Naive B cell (primary cell): ENCODE results near the gene CAPN3. TPM values are rescaled to one million over a fixed set of nuclear protein-coding genes. Genes with fewer than 3 reads are reported as not detected.

Experiments
- ATAC-seq, 2 donors: fragments of 150-1000 bp; cut with Tn5 transposase; 2 replicates each; pipeline ENCODE4 v1.10.0; 2021; ENCODE audit warnings: low read depth in 2 of 2, mild to moderate bottlenecking in 2 of 2, moderate library complexity in 2 of 2
- DNase-seq: peaks from one replicate; pipeline ENCODE4 v3.0.0; 2022
- H3K27ac Mint-ChIP-seq, 6 donors: one replicate each; pipeline ENCODE4 v1.8.0; 2020 to 2022; ENCODE audit warnings: mild to moderate bottlenecking in 6 of 6, mixed read lengths in 6 of 6, moderate library complexity in 5 of 6, inconsistent platforms in 2 of 6
- H3K27me3 Mint-ChIP-seq, 3 donors: one replicate each; pipeline ENCODE4 v1.8.0; 2021 to 2022; ENCODE audit warnings: mixed read lengths in 3 of 3, mild to moderate bottlenecking in 1 of 3
- H3K36me3 Mint-ChIP-seq, 2 donors: one replicate each; pipeline ENCODE4 v1.8.0; 2020 to 2022; ENCODE audit warnings: mixed read lengths in 2 of 2, inconsistent platforms in 1 of 2, mild to moderate bottlenecking in 1 of 2
- H3K4me1 Mint-ChIP-seq, 3 donors: one replicate each; pipeline ENCODE4 v1.8.0; 2020 to 2022; ENCODE audit warnings: mixed read lengths in 3 of 3, inconsistent platforms in 1 of 3, mild to moderate bottlenecking in 1 of 3, moderate library complexity in 1 of 3
- H3K4me3 Mint-ChIP-seq, 8 donors: one replicate each; pipeline ENCODE4 v1.8.0; 2020 to 2022; ENCODE audit warnings: mild to moderate bottlenecking in 8 of 8, mixed read lengths in 8 of 8, moderate library complexity in 8 of 8, inconsistent platforms in 2 of 8
- H3K9me3 Mint-ChIP-seq, 7 donors: one replicate each; pipeline ENCODE4 v1.8.0; 2020 to 2022; ENCODE audit warnings: mixed read lengths in 7 of 7, mild to moderate bottlenecking in 5 of 7, inconsistent platforms in 2 of 7, moderate library complexity in 1 of 7
- polyA plus RNA-seq, 6 donors: library from polyadenylated mRNA; unstranded; fragments of 300-500 nt; fragmentation: Illumina TruSeq; gene quantifications; one replicate each; pipeline ENCODE4 v1.2.3, GENCODE V29; 2021; ENCODE audit warnings: low read depth in 6 of 6

Gene CAPN3
- polyA plus RNA-seq, 6 donors from 2014 or later = 0.29 to 5.7 (median 1.6) TPM; not detected in 1

DNA sequence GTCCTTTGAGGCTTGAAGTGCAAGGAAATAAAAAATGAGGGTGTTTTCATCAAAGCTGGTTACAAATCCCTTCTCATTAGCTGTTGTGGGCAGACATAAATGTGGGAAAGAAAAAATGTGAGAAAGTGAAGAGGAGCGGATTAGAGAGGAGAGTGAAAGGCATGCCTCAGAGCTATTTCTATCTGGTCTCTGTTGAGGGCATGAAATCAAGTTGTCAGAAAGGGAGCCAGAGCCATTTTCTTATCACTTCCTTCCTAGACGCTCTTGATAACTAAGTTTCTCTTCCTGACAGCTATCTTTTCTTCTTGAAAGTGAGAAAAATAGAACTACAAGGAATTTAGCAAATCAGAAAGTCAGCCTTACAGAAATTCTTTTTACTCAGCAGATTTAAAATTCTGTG is 20.8 kb upstream of the CAPN3 start:
- no peak overlapping the region for H3K4me3 Mint-ChIP-seq
- peak overlapping the region in 1 of 6 donors; percentile 30 for H3K27ac Mint-ChIP-seq
- DNase-seq = no peak
- no peak for ATAC-seq
- H3K27me3 Mint-ChIP-seq = no peaks in the 10 kb centered on the region
- no peaks in the 10 kb centered on the region for H3K4me1 Mint-ChIP-seq
- H3K36me3 Mint-ChIP-seq = peaks cover 17 to 24% of the 10 kb centered on the region in 2 donors
- peaks cover 0 to 22% (median 15%) of the 10 kb centered on the region in 7 donors for H3K9me3 Mint-ChIP-seq

DNA sequence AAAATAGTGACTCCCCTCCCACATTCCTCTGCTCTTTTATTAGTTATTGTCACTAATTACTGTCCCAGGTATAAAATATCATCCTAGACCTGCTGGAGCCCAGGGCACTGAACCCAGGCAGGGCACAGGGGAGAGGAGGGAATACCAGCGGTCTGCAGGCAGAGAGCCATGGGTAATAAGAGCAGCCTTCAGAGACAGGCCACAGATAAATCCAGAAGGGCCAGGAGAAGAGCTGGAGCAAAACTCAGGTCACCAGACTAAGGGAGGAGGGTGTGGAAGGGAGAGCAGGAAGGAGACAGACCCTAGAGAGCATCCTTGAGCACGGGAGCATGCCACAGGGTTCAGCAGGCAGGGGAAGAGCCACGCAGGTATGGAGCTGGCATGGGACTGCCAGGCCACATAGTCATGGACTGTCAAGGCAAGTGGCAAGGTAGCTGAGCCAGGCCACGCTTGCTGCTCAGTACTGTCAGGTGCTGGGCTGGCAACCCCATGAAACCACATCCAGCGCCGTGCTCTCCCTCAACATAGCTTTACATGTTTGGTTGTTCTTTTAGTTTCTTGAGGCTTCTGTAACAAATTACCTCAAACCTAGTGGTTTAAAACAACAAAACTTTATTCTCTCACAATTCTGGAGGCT is 15.6 kb upstream of the CAPN3 start:
- no peaks in the 10 kb centered on the region for H3K4me1 Mint-ChIP-seq
- H3K9me3 Mint-ChIP-seq = no peaks in the 10 kb centered on the region
- ATAC-seq (no peak), DNase-seq (no peak)
- H3K4me3 Mint-ChIP-seq = peak overlapping the region in 1 of 8 donors; percentile 31
- no peaks in the 10 kb centered on the region for H3K27me3 Mint-ChIP-seq
- peaks cover 28 to 50% of the 10 kb centered on the region in 2 donors for H3K36me3 Mint-ChIP-seq
- H3K27ac Mint-ChIP-seq = peak overlapping the region in 2 of 6 donors; percentile 36 to 47

GRCh38 chr15:42344763-42345162 is 14.5 kb upstream of the CAPN3 start:
- H3K9me3 Mint-ChIP-seq = no peaks in the 10 kb centered on the region
- H3K36me3 Mint-ChIP-seq = peaks cover 28 to 52% of the 10 kb centered on the region in 2 donors
- no peaks in the 10 kb centered on the region for H3K27me3 Mint-ChIP-seq
- H3K27ac Mint-ChIP-seq = no peak overlapping the region
- ATAC-seq (no peak), DNase-seq (no peak)
- no peaks in the 10 kb centered on the region for H3K4me1 Mint-ChIP-seq
- no peak overlapping the region for H3K4me3 Mint-ChIP-seq

GRCh38 chr15:42345504-42345903 is 13.8 kb upstream of the CAPN3 start:
- Mint-ChIP-seq H3K4me1 (no peaks in the 10 kb centered on the region), H3K4me3 (no peak overlapping the region), H3K27me3 (no peaks in the 10 kb centered on the region), H3K9me3 (no peaks in the 10 kb centered on the region), H3K27ac (peak overlapping the region in 1 of 6 donors; percentile 4), H3K36me3 (peaks cover 28 to 55% of the 10 kb centered on the region in 2 donors)
- DNase-seq = no peak
- ATAC-seq = no peak

DNA sequence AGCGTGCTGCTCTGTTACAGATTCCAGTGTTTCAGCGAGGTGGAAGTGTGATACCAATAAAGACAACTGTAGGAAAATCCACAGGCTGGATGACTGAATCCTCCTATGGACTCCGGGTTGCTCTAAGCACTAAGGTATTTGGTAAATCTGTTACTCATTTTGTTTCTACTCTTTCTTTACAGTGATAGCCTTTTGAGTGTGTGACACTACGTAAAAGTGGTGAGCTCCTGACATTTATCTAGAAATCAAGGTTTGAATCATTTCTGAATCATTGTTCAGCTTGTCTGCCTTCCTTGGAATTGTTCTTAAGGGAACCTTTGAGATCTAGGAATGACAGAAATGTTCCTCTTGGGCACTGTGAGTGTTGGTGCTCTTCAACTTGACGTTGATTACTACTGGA is 11.2 kb upstream of the CAPN3 start:
- Mint-ChIP-seq H3K4me3 (no peak overlapping the region), H3K27ac (peak overlapping the region in 1 of 6 donors; percentile 39), H3K27me3 (no peaks in the 10 kb centered on the region), H3K36me3 (peaks cover 40 to 69% of the 10 kb centered on the region in 2 donors), H3K4me1 (no peaks in the 10 kb centered on the region), H3K9me3 (no peaks in the 10 kb centered on the region)
- no peak for ATAC-seq
- DNase-seq = no peak

GRCh38 chr15:42349186-42349585 is 10.1 kb upstream of the CAPN3 start:
- no peak for DNase-seq
- no peak overlapping the region for H3K4me3 Mint-ChIP-seq
- H3K27ac Mint-ChIP-seq = peak overlapping the region in 2 of 6 donors; percentile 2 to 55
- H3K4me1 Mint-ChIP-seq = no peaks in the 10 kb centered on the region
- peaks cover 35 to 66% of the 10 kb centered on the region in 2 donors for H3K36me3 Mint-ChIP-seq
- ATAC-seq = no peak
- H3K27me3 Mint-ChIP-seq = no peaks in the 10 kb centered on the region
- no peaks in the 10 kb centered on the region for H3K9me3 Mint-ChIP-seq

GRCh38 chr15:42352401-42352800 is 6.9 kb upstream of the CAPN3 start:
- no peak overlapping the region for H3K4me3 Mint-ChIP-seq
- H3K27ac Mint-ChIP-seq = no peak overlapping the region
- no peaks in the 10 kb centered on the region for H3K27me3 Mint-ChIP-seq
- H3K36me3 Mint-ChIP-seq = peaks cover 22 to 40% of the 10 kb centered on the region in 2 donors
- H3K4me1 Mint-ChIP-seq = no peaks in the 10 kb centered on the region
- DNase-seq = no peak
- H3K9me3 Mint-ChIP-seq = no peaks in the 10 kb centered on the region
- no peak for ATAC-seq

- ATAC-seq = no peak
- peaks cover 22 to 36% of the 10 kb centered on the region in 2 donors for H3K36me3 Mint-ChIP-seq
- peak overlapping the region in 1 of 6 donors; percentile 53 for H3K27ac Mint-ChIP-seq
- H3K4me3 Mint-ChIP-seq = no peak overlapping the region
- no peaks in the 10 kb centered on the region for H3K9me3 Mint-ChIP-seq
- DNase-seq = no peak
- no peaks in the 10 kb centered on the region for H3K4me1 Mint-ChIP-seq
- H3K27me3 Mint-ChIP-seq = no peaks in the 10 kb centered on the region
Measured at GRCh38 chr15:42353061-42353460, 6.2 kb upstream of the CAPN3 start.

DNA sequence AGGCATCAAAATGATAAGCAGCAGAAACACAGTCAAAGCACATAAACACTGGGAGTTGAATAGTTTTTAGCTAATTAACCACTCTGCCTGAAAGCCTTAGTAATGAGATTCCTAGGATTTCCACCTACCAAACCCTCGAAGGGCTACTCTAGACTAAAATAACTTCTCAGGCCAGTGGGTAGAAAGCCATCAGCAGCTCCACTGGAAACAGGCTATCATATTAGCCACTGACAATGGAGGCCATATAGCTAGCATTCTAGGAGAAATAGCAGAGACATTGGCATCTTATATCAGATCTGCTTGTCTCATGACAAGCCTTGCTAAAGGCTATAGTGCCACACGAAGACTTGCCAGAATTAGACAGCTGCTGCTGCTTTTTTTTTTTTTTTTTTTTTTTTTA is 4.5 kb upstream of the CAPN3 start:
- Mint-ChIP-seq H3K4me1 (peaks cover 0 to 4% (median 0%) of the 10 kb centered on the region in 3 donors), H3K27ac (no peak overlapping the region), H3K4me3 (no peak overlapping the region), H3K36me3 (peaks cover 25 to 30% of the 10 kb centered on the region in 2 donors), H3K9me3 (no peaks in the 10 kb centered on the region), H3K27me3 (no peaks in the 10 kb centered on the region)
- ATAC-seq (no peak), DNase-seq (no peak)

DNA sequence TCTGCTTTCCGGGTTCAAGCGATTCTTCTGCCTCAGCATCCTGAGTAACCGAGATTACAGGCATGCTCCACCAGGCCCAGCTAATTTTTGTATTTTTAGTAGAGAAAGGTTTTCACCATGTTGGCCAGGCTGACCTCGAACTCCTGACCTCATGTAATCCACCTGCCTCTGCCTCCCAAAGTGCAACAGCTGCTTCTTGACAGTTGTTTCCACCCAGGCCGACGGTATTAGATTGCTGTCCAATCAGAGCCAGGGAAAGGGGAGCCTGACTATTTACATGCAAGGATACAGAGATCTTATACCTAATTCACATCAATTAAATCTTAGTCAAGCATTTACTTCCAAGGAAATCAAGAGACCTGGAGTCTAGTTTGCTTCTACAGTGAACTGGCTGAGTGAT is 4.0 kb upstream of the CAPN3 start:
- Mint-ChIP-seq H3K4me3 (no peak overlapping the region), H3K9me3 (no peaks in the 10 kb centered on the region), H3K36me3 (peaks cover 21 to 30% of the 10 kb centered on the region in 2 donors), H3K27ac (no peak overlapping the region), H3K27me3 (no peaks in the 10 kb centered on the region), H3K4me1 (peaks cover 0 to 4% (median 0%) of the 10 kb centered on the region in 3 donors)
- no peak for DNase-seq
- no peak for ATAC-seq

- Mint-ChIP-seq H3K36me3 (peaks cover 11 to 24% of the 10 kb centered on the region in 2 donors), H3K4me3 (no peak overlapping the region), H3K27ac (no peak overlapping the region), H3K9me3 (no peaks in the 10 kb centered on the region), H3K4me1 (peaks cover 0 to 4% (median 0%) of the 10 kb centered on the region in 3 donors), H3K27me3 (no peaks in the 10 kb centered on the region)
- DNase-seq = no peak
- ATAC-seq = no peak
Measured at GRCh38 chr15:42356851-42357250, 2.5 kb upstream of the CAPN3 start.

DNA sequence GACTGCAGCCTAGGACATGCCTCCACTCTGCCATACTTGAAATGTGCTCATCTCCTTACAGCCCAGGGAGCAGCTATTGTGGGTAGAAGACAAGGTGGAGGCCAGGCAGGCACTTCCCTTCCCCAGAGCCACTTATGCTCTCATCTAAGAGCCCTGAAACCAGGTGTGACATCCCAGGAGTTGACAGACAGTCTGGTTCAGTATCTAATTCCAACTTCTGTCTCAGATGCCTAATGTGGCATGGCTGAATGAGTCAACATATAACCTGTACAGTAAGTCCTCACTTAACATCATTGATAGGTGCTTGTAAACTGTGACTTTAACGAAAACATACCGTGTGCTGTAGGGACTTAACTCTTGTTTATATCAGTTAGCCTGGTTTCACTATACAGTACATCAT is 1.2 kb upstream of the CAPN3 start:
- H3K27me3 Mint-ChIP-seq = no peaks in the 10 kb centered on the region
- no peak overlapping the region for H3K4me3 Mint-ChIP-seq
- no peaks in the 10 kb centered on the region for H3K9me3 Mint-ChIP-seq
- H3K4me1 Mint-ChIP-seq = peaks cover 0 to 4% (median 0%) of the 10 kb centered on the region in 3 donors
- H3K27ac Mint-ChIP-seq = peak overlapping the region in 1 of 6 donors; percentile 50
- peaks cover 3 to 13% of the 10 kb centered on the region in 2 donors for H3K36me3 Mint-ChIP-seq
- no peak for DNase-seq
- ATAC-seq = no peak

GRCh38 chr15:42359985-42360384 is 684 bp downstream of the CAPN3 start:
- Mint-ChIP-seq H3K4me3 (no peak overlapping the region), H3K4me1 (peaks cover 0 to 4% (median 0%) of the 10 kb centered on the region in 3 donors), H3K36me3 (peaks cover 0 to 8% of the 10 kb centered on the region in 2 donors), H3K27me3 (no peaks in the 10 kb centered on the region), H3K27ac (peak overlapping the region in 1 of 6 donors; percentile 30), H3K9me3 (no peaks in the 10 kb centered on the region)
- no peak for DNase-seq
- no peak for ATAC-seq

DNA sequence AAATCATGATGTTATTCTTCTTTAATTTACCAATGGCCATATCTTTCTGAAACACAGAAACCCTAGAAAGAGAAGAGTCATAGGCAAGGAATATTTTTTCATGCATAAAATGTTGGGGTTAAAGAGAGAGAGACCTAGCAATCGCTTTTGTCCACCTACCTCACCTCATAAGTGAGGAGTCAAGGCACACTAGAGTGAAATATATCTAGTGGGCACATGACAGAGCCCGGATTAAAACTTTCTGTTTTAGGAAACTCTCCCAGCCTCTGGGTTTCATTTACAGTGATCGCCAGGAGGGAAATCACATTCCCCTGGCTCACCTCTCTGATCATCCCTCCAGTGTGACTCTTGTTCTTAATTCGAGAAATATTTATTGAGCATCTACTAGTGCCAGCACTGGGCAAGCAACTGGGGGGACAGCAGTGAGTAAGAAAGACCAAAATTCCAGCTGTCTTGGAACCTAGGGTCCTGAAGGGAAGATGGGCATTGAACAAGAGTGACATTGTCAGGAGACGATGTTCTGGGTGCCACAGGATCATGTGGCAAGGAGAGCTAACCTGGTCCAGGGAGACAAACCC is 1.3 kb downstream of the CAPN3 start:
- DNase-seq = no peak
- Mint-ChIP-seq H3K36me3 (peaks cover 0 to 14% of the 10 kb centered on the region in 2 donors), H3K4me1 (peaks cover 0 to 9% (median 3%) of the 10 kb centered on the region in 3 donors), H3K27ac (peak overlapping the region in 1 of 6 donors; percentile 15), H3K9me3 (no peaks in the 10 kb centered on the region), H3K27me3 (no peaks in the 10 kb centered on the region), H3K4me3 (no peak overlapping the region)
- no peak for ATAC-seq
